Suprapubic skin (tissue), 4 donors: ENCODE measurements around the gene DEDD2. TPM values are rescaled to one million over a fixed set of nuclear protein-coding genes. Genes with fewer than 3 reads are reported as not detected.

ENCODE experiments used
- DNase-seq, 2 donors: peaks; one replicate each; pipeline ENCODE4 v3.0.0-alpha.2; 2019; ENCODE audit warnings: low spot score in 2 of 2
- H3K27ac ChIP-seq: fragments of 200-600 bp; sonication (generic); one replicate; pipeline ENCODE4 v1.5.1; 2019
- H3K27me3 ChIP-seq: fragments of 200-600 bp; sonication (generic); one replicate; pipeline ENCODE4 v1.5.1; 2019
- H3K36me3 ChIP-seq: fragments of 200-600 bp; sonication (generic); one replicate; pipeline ENCODE4 v1.5.1; 2019
- H3K4me1 ChIP-seq: fragments of 200-600 bp; sonication (generic); one replicate; pipeline ENCODE4 v1.5.1; 2019
- H3K4me3 ChIP-seq: fragments of 200-600 bp; sonication (generic); one replicate; pipeline ENCODE4 v1.5.1; 2019; ENCODE audit warnings: mild to moderate bottlenecking
- H3K9me3 ChIP-seq: fragments of 200-600 bp; sonication (generic); one replicate; pipeline ENCODE4 v1.5.1; 2019
- CTCF ChIP-seq, 2 donors: fragments of 200-600 bp in 1 of 2; fragments of 450-650 bp in 1 of 2; sonication (generic) in 1 of 2; IDR thresholded peaks; one replicate each; pipeline ENCODE4 v1.5.1; 2016 to 2019; ENCODE audit warnings: antibody characterized with exemption in 2 of 2, mild to moderate bottlenecking in 1 of 2, moderate library complexity in 1 of 2
- EP300 ChIP-seq: sonication (generic); formaldehyde crosslinking; IDR thresholded peaks from one replicate; pipeline ENCODE4 v1.6.1; 2017; ENCODE audit warnings: antibody characterized with exemption
- POLR2A ChIP-seq, 2 donors: fragments of 450-650 bp; IDR thresholded peaks; one replicate each; pipeline ENCODE4 v1.6.1; 2017; ENCODE audit warnings: antibody characterized with exemption in 2 of 2, mild to moderate bottlenecking in 2 of 2, moderate library complexity in 2 of 2
- POLR2AphosphoS5 ChIP-seq, 3 donors: sonication (generic); formaldehyde crosslinking; IDR thresholded peaks; one replicate each; pipeline ENCODE4 v1.6.1; 2017; ENCODE audit warnings: antibody characterized with exemption in 3 of 3
- WGBS: methylation state at CpG from one replicate; pipeline ENCODE4 v1.1.5; 2018; 5-methylcytosine and 5-hydroxymethylcytosine counted together
- total RNA-seq, 4 donors: library from RNA; depleted of rRNA; stranded (reverse); fragments of >200 nt; gene quantifications; one replicate each; pipeline ENCODE4 v1.1.0, GENCODE V29; 2016

Gene DEDD2
- total RNA-seq, 4 donors from 2014 or later = 51.3 to 78.9 (median 65.6) TPM

GRCh38 chr19:42233106-42233505 lies 15.6 kb upstream of the DEDD2 start:
- TF ChIP-seq EP300 (no peak), CTCF (IDR thresholded peaks at IDR 0.05) (no peak), POLR2A (IDR thresholded peaks at IDR 0.05) (no peak), POLR2AphosphoS5 (IDR thresholded peaks at IDR 0.05) (no peak)
- no peak for DNase-seq

GRCh38 chr19:42232435-42232834 lies 15.0 kb upstream of the DEDD2 start:
- H3K4me3 ChIP-seq = no peak overlapping the region
- DNase-seq = no peak
- no peak overlapping the region for H3K27ac ChIP-seq
- no peaks in the 10 kb centered on the region for H3K4me1 ChIP-seq
- no peaks in the 10 kb centered on the region for H3K9me3 ChIP-seq
- peaks cover 99% of the 10 kb centered on the region for H3K36me3 ChIP-seq
- TF ChIP-seq POLR2A (IDR thresholded peaks at IDR 0.05) (no peak), EP300 (no peak), CTCF (IDR thresholded peaks at IDR 0.05) (no peak), POLR2AphosphoS5 (IDR thresholded peaks at IDR 0.05) (no peak)
- no peaks in the 10 kb centered on the region for H3K27me3 ChIP-seq
- WGBS = 97% methylated on average over 10 of the region's 10 CpGs

More at GRCh38 chr19:42233106-42233505, 15.6 kb upstream of the DEDD2 start:
- Histone ChIP-seq H3K4me1 (no peaks in the 10 kb centered on the region), H3K4me3 (no peak overlapping the region), H3K9me3 (no peaks in the 10 kb centered on the region), H3K36me3 (peaks cover 94% of the 10 kb centered on the region), H3K27ac (no peak overlapping the region), H3K27me3 (no peaks in the 10 kb centered on the region)
- 72% methylated on average over 6 of the region's 7 CpGs for WGBS

- Histone ChIP-seq H3K4me1 (no peaks in the 10 kb centered on the region), H3K27ac (no peak overlapping the region), H3K27me3 (no peaks in the 10 kb centered on the region), H3K36me3 (peaks cover 100% of the 10 kb centered on the region), H3K9me3 (no peaks in the 10 kb centered on the region), H3K4me3 (no peak overlapping the region)
- TF ChIP-seq CTCF (IDR thresholded peaks at IDR 0.05) (no peak), EP300 (no peak), POLR2AphosphoS5 (IDR thresholded peaks at IDR 0.05) (no peak), POLR2A (IDR thresholded peaks at IDR 0.05) (no peak)
- WGBS = 73% methylated on average over 4 of the region's 4 CpGs
- DNase-seq = no peak
Measured at GRCh38 chr19:42230571-42230970, 13.1 kb upstream of the DEDD2 start.

GRCh38 chr19:42229855-42230351 lies 12.4 kb upstream of the DEDD2 start:
- no peaks in the 10 kb centered on the region for H3K4me1 ChIP-seq
- H3K9me3 ChIP-seq = no peaks in the 10 kb centered on the region
- H3K36me3 ChIP-seq = peaks cover 100% of the 10 kb centered on the region
- no peak for TF ChIP-seq POLR2A (IDR thresholded peaks at IDR 0.05)
- no peak for TF ChIP-seq CTCF (IDR thresholded peaks at IDR 0.05)
- no peak for TF ChIP-seq POLR2AphosphoS5 (IDR thresholded peaks at IDR 0.05)
- no peak for TF ChIP-seq EP300
- H3K27me3 ChIP-seq = no peaks in the 10 kb centered on the region
- no peak overlapping the region for H3K27ac ChIP-seq
- no peak for DNase-seq
- H3K4me3 ChIP-seq = no peak overlapping the region
- WGBS = 30% methylated on average over 8 of the region's 8 CpGs

GRCh38 chr19:42229301-42229854 lies 11.9 kb upstream of the DEDD2 start:
- no peak overlapping the region for H3K27ac ChIP-seq

More at GRCh38 chr19:42229301-42229854, 11.9 kb upstream of the DEDD2 start:
- DNase-seq = no peak
- Histone ChIP-seq H3K36me3 (peaks cover 100% of the 10 kb centered on the region), H3K4me3 (no peak overlapping the region), H3K27me3 (no peaks in the 10 kb centered on the region), H3K4me1 (no peaks in the 10 kb centered on the region), H3K9me3 (no peaks in the 10 kb centered on the region)
- 70% methylated on average over 4 of the region's 4 CpGs for WGBS
- TF ChIP-seq CTCF (IDR thresholded peaks at IDR 0.05) = no peak
- no peak for TF ChIP-seq POLR2A (IDR thresholded peaks at IDR 0.05)
- TF ChIP-seq EP300 = no peak
- TF ChIP-seq POLR2AphosphoS5 (IDR thresholded peaks at IDR 0.05) = no peak
